KG1 (cell line): Measurements from ENCODE around the gene LINGO3.
A peak's percentile ranks its signal among the peaks of the same experiment; 100 is the strongest.

Source experiments
- DNase-seq: peaks from one replicate; lab custom pipeline; 2025; lab: John Stamatoyannopoulos, UW

LINGO3 gene

DNA sequence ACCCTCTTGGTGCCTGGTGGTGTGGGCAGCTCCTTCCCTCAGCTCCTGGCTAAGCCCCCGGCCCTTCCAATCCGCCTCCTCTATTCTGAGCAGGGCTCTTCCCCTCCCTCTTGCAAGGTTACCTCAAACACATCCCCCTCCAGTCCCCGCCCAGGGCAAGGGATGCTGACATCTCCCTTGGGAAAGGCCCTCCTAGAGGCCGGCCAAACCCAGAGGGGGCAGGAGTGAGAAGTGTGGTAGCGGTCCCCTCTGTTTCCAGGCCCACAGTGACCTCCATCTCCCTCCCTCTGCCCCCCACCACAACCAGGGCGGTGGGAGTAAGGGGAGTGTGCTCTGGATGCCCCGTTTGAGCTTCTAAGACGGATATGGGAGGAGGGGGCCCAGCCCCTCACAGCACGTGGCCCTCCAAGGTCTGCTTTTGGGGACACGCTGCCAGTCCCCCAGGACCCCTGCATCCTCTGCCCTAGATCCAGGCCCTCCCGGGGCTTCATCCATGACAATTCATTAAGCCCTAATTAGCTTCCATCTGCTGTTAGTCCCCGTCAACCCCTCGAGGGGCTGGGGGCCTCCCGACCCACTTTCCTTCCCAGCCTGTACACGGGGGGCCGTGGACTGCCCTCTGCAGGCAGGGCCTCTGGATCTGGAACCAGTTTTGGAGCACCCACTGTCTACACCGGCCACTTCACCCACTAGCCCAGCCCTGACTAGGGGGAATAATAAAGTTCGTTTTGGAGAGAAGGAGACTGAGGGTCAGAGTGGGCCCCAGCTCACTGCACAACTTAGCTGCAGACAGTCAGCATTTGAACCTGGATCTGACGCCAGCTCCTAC lies 2.3 kb downstream of the LINGO3 start:
- DNase-seq, result no peak

DNA sequence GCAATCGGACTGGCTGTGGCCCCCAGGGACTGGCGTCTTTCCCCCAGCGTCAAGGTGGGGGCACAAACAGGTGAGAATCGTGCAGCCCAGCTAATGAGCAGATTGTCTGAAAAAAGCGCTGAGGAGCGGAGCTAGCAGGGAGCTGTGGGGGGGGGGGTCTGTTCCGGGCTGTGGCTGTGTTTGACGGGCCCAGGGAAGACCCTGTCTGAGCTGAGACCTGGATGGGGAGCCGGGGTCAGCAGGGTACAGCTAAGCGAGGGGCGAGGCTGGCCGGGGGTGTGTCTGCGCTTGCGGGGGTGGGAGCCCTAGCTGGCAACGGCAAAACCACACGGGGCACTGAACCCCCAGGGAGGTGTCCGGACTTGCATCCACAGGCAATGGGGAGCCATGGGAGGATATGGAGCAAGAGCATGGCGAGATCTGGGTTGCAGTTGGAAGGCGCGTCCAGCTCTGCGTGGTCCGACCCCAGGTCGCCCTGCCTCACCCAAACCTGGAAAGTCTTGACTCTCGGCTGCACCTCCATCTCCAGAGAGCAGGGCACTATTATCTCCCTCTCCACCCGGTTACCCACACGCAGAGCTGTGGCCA lies 4.6 kb downstream of the LINGO3 start:
- no peak for DNase-seq

- no peak for DNase-seq
Measured at GRCh38 chr19:2302319-2303210, 5.4 kb downstream of the LINGO3 start.

DNA sequence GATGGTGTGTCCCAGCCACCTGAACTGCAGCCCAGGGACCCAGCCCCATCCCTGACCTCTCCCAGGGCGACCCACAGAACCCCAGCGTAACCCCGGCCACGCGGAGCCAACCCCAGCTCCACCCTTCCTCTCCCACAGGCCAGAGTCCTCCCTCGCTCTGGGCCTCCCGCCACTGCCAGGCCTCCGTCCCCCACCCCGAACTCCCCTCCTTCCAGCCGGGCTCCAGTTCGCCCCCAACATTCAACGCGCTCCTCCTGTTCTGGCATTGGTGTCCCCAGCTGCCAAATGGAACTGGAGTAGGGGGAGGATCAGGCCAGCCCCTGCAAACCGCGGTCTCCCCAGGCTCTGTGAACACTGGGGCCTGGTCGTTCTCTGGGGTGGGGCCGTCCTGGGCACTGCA lies 7.4 kb downstream of the LINGO3 start:
- DNase-seq, result no peak

DNA sequence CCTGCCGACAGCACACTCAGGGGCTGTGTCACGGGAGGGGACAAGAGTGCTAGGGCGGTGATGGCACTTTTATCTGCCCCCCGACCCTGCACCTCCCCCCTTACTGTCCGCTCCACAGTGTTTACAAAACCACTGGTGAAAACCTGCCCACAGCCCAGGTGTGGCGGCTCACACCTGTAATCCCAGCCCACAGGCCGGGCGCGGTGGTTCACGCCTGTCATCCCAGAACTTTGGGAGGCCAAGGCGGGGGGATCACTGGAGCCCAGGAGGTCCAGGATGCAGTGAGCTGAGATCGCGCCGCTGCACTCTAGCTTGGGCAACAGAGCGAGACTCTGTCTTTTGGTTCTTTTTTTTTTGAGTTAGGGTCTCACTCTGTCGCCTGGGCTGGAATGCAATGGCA lies 11.8 kb downstream of the LINGO3 start:
- no peak for DNase-seq

DNA sequence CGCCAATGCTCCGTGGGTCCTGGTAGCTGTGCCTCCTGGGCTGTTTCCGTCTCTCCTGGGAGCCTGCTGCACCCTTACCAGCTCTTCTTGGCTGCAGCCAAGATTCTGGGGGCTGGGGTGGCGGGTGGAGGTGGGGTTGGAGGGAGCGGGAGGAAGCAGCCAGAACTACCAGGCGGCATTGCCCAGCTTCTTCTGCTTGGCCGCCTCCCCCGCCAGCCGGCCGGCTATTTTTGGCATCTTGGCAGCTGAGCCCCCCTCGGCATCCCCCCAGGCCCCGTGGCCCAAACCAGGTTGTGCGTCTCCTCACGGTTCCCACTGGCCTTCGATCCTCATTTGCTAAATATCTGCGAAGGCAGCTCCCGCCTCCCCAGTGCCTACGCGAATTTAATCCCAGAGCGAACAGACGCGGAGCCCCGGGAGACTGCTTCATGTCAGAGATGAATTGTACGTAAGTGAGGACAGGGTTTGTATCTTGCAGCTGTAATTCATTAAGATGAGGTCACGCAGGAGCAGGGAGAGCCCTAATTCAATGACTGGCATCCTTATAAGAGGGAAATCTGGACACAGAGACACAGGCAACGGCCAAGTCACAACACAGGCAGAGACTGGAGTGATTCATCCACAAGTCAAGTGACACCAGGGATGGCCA lies 13.1 kb downstream of the LINGO3 start:
- DNase-seq, result no peak

- DNase-seq, result no peak
Measured at GRCh38 chr19:2291185-2291751, 16.7 kb downstream of the LINGO3 start.

DNA sequence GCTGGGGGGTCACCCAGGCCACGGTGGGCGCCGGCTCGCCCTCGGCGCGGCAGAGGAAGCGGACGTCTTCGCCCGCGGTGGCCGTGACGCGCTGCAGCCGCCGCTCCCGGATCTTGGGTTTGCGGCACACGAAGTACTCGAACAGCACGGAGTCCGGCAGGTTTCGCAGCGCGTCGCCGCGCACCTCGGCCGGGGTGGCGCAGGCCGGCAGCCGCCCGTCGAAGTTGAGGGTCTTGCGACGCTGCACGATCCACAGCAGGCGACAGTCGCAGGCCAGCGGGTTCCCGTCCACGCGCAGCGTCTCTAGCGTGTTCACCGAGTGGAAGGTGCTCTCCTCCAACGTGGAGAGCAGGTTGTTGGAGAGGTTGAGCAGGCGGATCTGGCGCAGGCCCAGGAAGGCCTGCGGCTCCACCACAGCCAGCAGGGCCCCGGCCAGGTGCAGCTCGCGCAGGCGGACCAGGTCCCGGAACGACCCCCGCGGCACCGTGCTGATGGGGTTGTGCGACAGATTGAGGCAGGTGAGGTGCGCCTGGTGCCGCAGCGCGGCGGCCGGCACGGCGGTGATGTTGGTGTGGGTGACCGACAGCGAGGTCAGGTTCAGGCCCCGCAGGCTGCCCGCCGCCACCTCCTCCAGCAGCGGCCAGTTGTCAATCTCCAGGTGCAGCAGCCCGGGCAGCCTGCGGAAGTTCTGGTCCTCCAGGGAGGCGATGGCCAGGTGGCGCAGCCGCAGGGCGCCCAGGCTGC lies 17.3 kb downstream of the LINGO3 start:
- DNase-seq, result no peak

GRCh38 chr19:2289714-2290435 lies 18.1 kb downstream of the LINGO3 start:
- DNase-seq, result peak; percentile 89

GRCh38 chr19:2288818-2289713 lies 18.9 kb downstream of the LINGO3 start:
- DNase-seq, result no peak

DNA sequence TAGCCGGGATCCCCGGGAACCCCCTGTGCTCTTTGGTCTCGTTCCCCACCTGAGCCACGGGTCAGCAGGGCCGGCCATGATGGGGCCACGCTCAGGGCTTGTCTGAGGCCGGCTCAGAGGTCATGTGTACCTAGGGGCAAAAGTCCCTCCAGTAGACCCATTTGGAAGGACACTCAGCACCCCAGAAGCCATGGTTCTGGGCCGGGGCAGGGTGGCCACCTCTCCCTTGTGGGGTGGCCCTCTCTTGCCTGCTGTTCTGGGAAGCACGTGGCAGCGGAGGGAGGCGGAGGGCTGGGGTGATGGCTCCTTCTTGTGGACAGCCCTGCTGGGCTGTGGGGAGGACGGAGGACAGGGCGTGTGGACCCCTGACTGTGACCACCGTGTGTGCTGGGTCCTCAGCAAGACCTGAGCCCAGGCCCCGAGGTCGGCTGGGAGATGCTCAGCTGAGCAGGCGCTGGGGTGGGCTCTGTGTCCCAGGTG lies 19.6 kb downstream of the LINGO3 start:
- DNase-seq, result no peak

GRCh38 chr19:2287585-2288337 lies 20.2 kb downstream of the LINGO3 start:
- no peak for DNase-seq

GRCh38 chr19:2286402-2287140 lies 21.4 kb downstream of the LINGO3 start:
- DNase-seq, result no peak

DNA sequence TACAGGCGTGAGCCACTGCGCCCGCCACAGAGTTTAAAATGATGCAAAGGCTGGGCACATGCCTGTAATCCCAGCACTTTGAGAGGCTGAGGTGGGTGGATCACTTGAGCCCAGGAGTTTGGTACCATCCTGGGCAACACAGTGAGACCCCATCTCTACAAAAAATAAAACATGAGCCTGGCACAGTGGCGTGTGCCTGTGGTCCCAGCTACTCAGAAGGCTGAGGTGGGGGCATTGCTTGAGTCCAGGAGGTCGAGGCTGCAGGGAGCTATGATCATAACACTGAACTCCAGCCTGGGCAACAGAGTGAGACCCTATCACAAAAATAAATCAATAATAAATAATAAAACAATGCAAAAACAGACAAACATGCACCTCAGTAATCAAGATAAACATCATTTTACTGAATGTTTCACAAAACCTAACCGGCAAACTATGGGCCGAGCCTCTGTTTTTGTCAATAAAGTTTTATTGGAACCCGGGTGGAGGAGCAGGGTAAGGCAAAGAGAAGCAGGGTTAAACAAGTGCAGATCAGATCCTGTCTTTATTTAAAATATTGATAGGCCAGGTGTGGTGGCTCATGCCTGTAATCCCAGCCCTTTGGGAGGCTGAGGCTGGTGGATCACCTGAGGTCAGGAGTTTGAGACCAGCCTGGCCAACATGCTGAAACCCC lies 24.0 kb downstream of the LINGO3 start:
- DNase-seq, result no peak

- no peak for DNase-seq
Measured at GRCh38 chr19:2282862-2283237, 25.1 kb downstream of the LINGO3 start.

- DNase-seq, result peak; percentile 54
Measured at GRCh38 chr19:2282062-2282861, 25.7 kb downstream of the LINGO3 start, which contains the start of gene PEAK3. Gene PEAK3, minus strand, starts transcription at chr19:2282175. Its CDS starts 1,244 bp downstream, at chr19:2280931.
